GM21619 (cell line): ENCODE data around the gene TOR1A.
A peak's percentile ranks its signal among the peaks of the same experiment; 100 is the strongest.

ENCODE experiments used
- ATAC-seq: cut with Tn5 transposase; IDR thresholded peaks from one replicate; pipeline ENCODE4 v1.9.1; 2021; ENCODE audit not compliant: unreplicated experiment

The TOR1A gene

DNA sequence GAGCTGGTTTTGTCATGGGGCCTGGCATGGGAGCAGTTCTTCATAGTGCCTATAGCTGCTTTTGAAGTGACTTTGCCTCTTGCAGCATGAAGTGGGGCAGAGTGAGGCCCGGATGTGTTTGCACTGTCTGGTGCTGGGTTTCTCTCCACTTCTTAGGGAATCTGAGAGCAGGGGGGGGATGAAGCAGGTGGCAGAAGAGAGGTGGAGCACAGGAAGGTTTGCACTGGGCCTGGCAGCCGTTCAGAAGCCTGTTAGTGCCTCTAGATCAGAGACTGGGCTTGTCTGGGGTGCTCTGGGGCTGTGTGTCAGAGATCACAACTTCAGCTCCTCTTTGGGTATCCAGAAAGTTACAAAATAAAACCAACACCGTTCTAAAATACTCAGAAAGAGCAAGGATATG is 29.7 kb upstream of the TOR1A start:
- ATAC-seq = no peak

DNA sequence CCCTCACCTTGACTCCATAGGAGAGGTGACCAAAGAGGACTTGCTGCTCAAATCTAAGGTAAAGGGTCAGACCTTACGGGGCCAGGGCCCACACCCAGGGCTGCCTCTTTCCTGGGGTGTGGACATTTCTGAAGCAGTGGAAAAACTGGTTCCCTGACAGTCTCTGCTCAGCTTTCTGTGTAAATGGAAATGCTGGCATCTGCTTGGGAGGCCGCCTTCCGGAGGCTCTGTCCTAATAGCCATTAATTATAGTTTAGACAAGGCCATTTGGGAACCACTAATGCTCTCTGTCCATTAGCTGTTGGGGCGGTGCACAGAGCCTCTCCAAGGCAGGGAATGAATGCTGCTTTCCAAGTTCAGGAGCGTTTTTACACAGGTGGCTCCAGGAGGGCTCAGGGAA is 28.6 kb upstream of the TOR1A start:
- no peak for ATAC-seq

DNA sequence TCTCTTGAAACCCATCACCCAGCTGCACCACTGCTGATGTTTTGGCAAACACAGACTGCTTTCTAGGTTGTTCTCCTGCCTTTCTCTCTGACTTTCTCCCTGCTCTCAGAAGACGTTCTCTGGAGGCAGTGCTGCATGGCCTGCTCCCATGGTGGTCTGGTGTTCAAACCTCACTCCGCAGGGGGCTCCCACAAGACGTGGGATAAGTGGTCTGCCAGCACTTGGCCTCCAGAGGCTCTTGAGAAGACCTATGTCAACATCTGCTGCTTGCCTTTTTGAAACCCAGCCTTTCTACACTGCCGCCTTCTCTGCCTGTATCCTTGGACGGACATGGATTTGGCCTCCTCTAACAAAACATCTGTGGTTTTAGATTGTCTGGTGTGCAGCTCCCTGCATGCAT is 27.9 kb upstream of the TOR1A start:
- no peak for ATAC-seq

DNA sequence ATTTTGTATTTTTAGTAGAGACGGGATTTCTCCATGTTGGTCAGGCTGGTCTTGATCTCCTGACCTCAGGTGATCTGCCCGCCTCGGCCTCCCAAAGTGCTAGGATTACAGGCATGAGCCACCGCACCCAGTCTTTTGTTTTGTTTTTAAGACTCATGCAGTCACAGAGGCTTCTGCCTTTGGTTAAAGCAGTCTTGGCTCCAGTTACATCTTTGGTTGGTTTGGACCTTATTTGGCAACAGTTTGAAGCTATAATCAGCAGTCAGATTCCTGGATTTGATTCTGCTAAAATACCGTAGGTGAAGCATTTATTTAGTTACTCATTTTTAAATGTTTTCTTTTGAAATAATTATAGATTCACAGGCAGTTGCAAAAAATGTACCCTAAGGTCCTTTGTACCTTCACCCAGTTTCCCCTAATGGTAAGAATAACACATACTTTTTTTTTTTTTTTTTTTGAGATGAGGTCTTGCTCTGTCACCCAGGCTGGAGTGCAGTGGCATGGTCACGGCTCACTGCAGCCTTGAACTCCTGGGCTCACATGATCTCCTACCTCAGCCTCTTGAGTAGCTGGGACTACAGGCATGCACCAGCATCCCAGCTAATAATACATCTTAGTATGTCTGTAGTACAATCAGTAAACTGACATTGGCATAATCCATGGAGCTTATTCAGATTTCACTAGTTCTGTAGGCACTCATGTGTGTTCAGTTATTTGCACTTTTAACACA is 27.1 kb upstream of the TOR1A start:
- ATAC-seq = no peak

DNA sequence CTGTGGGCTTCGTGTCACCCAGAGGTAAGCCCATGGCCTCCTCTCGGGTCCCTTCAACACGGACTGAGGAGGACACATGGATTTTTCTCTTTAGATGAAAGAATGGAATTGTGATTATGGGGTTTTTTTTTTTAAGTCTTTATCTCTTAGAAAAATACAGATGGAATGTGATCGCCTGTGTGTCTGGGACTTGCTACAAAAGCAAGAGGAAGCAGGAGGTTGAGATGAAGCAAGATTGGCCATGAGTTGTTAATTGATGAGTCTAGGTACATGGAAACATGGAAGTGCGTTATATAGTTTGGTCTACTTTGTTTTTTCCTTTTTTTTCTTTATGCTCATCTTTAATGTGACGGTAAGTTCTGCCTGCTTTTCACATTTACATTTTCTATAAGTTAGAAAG is 26.0 kb upstream of the TOR1A start:
- no peak for ATAC-seq

DNA sequence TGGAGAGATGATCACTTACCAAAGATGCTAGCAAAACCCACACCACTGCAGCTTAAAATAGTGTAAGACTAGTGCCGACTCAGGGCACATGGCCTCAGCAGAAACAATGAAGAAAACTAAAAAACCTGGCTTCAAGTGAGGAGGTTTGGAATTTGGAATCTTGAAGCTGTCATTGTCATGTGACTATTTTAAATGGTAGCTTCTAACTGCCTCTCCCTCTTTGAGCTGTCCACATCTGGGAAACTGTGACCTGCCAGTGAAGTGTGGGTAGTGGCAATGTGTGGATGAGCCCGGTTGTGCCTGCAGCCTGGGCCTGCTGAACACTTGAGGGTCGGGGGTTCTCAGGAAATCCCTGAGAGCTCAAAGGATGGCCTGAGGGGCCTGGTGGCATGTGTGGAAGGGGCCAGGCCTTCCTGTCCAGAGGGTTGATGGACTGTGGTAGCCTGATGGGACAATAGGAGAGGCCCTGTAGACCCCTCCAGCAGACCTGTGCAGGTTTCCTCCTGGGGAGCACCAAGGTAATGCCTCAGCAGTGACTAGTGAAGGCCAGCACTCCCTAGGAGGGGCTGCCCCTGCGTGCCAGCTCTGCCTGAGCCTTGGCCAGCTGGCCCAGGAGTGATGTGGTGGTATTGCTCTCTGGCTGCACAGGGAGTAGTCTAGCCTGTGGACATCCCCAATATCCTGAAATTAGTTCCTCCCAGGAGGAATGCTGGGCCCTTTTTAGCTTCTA is 24.9 kb upstream of the TOR1A start:
- ATAC-seq = no peak

DNA sequence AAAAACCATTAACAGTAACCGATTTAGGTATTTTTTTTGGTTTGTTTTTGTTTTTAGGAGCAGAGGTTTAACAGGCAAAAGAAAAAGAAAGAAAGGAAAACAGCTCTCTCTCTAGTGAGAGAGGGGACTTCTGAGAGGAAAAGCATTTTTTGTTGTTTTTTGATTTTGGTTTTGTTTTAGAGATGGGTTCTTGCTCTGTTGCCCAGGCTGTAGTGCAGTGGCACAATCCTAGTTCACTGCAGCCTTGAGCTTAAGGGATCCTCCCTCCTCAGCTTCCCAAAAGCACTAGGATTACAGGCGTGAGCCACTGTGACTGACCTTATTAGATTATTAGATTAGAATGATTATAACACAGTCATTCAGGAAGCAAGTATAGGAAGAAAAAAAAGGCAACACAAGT is 21.4 kb upstream of the TOR1A start:
- ATAC-seq = no peak

DNA sequence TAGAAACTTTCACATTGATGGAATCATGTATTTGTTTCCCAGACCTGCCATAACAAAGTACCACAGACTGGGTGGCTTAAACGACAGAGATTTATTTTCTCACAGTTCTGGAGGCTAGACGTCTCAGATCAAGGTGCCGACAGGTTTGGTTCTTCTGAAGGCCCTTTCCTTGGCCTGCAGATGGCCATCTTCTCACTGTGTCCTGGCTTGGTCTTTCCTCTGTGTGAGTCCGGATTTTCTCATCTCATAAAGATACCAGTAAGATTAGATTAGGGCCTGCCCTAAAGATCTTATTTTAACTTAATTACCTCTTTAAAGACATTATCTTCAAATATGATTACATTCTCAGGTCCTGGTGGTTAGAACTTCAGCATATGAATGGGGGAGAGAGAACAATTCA is 17.1 kb upstream of the TOR1A start:
- no peak for ATAC-seq

DNA sequence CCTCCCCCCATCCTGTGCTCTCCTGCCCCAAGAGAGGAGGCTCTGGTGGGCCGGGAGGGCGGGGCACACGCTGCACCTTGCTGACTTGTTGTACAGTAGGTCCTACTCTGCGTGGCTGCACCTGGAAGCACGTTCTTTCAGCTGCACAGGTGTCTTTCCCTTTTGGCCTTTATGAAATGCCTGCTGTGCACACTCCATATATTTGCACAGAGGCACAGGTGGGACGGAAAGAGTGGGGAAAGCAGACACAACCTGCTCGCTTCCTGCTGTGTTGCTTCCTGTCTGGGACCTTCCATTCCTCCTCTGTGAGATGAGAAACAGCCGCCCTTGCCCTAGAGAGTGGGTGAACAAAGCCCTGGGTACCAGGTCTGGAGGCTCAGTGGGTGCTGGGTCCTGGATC is 16.1 kb upstream of the TOR1A start:
- no peak for ATAC-seq

DNA sequence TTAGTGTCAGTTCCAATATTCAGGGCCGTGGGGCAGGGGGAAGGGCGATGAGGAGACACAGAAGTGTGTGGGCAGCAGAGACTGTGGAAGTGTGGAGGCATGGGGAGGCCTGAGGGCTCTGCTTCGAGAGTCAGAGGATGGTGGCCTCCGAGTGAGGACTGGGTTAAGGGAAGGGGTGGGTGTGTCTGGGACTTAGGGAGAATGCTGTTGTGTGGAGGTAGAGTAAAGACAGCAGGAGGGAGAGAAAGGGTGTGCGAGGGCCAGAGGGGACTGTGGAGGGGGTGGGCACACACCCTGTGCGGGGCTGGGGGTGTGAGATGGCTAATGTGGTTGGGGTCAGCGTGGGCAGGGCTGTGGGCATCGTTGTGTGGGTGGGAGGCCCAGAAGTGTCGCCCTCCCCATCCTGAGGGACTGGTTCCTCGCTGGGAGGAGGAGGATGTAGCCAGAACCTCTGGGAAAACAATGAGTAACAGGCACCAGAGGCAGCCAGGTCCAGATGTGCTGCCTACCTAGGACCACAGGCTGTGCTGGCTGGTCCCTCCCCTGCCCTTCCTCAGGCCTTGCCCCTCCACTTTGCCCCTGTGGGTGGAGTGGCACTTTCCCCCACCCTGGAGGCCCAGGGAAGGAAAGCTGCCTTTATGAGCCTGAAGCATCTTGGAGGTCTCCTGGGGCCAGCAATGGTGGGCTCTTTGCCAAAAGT is 15.5 kb upstream of the TOR1A start:
- ATAC-seq = no peak

DNA sequence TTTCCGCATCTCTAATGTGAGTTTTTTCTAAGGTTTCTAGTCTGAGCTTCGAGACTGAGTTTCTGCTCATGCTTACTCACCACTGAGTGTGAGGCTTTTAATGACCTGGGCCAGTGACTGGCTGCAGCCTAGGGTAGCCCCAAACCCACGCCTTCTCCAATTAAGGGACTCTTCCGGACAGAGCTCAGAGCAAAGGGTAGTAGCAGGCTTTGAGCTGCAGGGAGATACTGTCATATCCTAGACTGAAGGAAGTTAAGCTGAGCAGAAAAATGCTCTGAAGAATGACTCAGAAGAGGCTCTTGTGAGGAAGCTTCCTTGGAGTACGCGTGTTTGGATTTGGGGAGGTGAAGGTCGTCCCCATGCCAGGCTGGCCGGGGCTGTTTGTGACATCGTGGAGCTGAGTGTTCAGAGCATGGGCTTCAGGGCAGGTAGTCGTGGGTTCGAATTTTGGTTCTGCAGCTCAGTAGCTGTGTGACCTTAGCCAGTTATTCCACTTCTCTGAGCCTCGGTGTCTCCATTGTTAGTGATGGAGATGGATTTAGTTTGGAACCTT is 14.8 kb upstream of the TOR1A start:
- ATAC-seq = no peak

DNA sequence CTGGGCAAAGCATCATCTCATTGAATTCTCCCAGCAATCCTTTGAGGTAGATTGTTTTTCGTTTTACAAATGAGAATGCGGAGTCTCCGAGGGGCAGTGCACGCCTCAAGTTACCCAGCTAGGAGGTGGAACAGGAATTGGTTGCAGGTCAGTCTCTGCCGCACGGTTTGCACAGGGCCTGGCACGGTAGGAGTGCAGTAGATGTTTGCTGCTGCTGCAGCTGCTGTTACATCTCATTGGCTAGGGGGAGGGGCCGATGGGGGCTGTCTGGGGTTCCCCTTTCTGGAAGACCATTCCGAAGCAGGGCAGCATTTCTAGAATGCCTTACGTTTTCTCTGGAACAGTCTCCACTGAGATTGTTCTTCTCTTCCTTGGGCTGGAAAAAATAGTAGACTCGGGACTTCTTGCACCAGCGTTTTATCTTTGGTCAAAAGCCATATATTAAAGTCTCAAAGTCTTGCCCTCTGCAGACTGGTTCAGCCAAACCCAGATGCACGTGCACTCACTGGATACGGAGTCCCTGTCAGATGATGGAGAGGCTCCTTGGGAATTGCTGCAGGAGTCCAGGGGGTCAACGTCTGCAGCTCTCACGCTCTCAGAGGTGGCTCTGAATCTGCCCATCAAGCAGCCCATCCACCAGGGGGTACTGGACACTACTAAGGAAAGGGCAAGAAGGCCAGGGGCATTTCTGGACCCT is 12.5 kb upstream of the TOR1A start:
- no peak for ATAC-seq

DNA sequence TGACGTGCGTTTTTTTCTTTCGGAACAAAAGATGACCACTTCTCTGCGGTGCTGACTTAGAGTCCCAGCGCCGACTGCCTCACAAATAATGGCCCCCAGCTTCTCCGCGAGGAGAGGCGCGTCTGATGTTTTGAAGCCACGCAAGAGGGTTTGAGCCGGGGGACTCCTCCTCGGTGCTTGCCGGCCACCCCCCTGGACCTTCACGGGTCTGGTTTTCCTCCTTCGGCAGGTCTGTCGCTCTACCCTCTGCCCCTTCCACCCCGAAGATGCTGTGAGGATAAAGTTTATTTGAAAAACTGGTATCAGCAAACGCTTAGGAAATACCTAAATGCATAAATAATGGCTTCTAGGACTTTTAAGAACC is 11.9 kb upstream of the TOR1A start:
- ATAC-seq = no peak

DNA sequence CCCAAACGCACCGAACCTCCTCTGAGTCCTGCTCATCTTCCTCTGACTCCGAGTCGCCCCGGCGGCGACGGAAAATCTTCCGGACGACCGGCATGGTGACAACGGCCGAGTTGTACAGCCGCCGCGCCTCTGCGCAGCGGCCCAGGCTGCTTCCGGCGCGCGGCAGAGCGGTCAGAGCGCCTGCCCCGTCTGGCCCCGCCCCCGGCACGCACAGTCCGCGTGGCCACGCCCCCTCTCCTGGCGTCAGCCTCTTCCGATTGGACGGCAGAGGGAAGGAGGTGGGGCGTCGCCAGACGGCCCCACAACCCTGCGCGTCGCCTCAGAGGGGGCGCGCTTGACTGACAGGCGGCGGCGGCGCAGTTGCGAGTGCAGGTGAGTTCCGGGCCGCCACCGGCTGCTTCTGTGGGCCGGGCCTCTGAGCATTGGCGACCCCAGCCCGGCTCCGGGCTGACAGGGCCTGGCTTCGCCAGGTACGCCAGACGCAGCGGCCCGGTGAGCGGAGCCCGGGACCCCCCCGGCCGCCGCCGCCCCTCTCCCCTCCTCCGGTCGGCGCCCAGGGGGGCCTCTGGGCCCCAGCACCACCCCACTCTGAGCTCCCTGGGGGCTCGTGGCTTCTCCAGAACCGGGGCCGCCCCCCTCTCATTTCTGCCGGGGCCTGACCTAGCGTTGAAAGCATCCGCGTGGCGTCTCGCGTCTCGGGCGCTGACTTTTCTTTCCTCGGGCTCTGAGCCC is 11.4 kb upstream of the TOR1A start, which contains the start of the genes C9orf78 and USP20:
Gene C9orf78 (minus strand): TSS at position 148 of the 732 bp plus-strand sequence. CDS start 54 bp downstream, at position 94.
Gene USP20 (plus strand): TSS at position 331 of the 732 bp plus-strand sequence. CDS start 17,098 bp downstream, outside the sequence.
- peak; percentile 81 for ATAC-seq

DNA sequence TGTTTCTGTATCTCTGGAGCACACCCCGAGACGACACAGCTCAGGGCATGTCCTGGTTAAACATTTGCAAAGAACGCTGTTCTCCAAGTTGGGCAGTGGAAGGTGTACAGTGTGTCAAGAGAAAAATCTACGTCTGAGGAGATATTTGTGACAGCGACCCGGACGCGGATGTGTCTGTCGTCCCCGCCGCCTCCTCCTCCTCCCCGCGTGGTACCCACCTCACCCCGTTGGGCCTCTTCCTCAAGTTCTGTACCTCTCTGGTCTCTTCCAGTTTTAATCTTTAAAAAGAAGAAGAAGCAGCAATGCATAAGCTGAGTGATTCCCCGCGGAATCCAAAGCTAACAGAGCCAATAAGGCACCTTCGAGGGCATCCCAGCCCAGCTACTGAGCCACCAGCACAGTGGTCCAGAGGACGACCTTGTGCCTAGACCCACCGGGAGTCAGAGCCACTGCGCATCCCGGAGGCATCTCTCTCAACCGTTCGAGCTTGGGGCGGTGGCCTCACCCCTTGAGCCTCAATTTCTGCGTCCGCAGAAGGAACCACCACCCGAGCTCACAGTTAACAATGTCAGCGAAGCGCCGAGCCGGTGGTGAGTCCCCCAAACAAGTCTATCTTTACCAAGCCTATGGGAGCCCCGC is 10.7 kb upstream of the TOR1A start:
- ATAC-seq = peak; percentile 17

DNA sequence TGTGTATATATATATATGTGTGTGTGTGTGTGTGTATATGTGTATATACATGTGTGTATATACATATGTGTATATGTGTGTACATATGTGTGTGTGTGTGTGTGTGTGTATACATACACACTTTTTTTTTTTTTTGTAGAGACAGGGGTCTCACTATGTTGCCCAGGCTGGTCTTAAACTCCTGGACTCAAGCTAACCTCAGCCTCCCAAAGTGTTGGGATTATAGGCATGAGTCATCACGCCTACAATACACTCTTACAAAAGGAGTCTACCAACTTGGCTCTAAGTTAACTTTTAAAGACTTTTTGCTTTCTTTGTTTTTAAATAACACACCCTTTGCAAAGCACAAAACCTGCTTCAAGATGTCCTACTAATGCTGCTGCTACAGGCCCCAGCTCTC is 9.0 kb upstream of the TOR1A start:
- ATAC-seq = no peak

DNA sequence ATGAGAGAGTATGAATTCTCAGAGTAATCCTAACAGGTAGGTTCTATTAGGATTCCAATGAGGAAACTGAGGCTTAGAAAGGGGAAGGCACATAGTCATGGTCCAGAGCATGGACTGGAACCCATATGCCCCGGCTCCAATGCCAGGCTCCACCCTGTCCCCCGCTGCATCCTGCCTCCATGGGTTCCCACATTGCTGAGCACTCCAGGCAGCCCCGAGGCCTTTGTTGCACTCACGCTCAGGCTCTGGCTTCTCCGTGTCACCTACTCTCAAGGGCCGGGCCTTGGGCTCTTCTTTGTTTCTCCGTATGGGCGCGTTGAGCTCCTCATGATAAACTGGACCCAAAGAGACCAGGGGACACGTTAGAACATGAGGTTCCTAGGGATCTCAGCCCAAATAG is 5.0 kb upstream of the TOR1A start:
- no peak for ATAC-seq

DNA sequence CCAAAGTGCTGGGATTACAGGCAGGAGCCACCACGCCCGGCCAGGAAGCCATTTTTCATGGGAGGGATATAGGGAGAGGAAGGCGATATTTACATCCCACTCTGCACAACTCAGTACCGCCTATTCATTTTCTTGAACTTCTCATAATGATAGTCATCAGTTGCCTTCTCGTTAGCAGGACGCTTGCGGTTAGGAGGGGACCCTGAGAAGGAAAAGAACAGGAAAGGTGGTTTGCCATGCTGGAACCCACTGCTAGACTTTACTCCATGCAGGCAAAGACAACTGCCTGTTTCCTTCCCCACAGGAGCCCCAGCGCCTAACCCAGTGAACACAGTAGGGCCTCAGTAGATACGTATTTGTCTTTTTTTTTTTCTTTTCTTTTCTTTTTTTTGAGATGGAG is 4.1 kb upstream of the TOR1A start:
- no peak for ATAC-seq

DNA sequence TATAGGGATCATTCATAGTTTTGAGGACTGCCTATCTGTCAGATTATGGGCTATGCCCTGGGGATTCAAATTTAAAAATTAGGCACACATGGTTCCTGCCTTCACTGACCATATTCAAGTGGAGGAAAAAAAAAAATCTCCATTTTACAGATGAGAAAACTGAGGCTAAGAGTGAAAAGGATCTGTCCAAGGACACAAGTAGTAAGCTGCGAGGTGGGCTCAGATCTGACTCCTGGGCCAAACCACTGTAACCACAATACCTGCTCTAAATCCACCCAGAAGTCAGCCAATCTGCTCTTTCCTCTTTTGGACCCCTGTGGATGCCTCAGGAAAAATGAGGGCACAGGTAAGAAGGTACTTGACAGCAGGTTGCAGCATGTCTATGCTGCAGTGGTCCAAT is 2.8 kb upstream of the TOR1A start:
- ATAC-seq = no peak

DNA sequence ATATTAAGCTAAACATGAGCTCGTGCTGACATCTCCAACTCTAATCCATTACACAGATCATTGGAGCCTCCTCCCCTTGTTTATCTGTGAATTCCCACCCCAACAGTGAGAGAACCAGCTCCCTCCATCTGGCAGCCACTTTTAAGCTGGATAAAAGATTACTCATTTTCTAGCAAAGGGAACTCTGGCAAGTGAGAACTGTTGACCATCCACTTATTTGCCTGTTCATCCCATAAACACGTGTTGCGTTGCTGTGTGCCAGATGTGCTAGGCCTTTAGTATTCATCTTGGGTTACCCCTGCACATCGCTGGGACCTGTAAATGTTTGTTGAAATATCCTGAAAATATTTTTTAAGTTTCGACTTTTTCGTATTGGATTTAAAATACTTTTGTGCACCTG is 2.4 kb upstream of the TOR1A start:
- no peak for ATAC-seq
